Esophagus squamous epithelium (tissue), 5 donors: ENCODE data around the gene CXCL14. TPM values are rescaled to one million over a fixed set of nuclear protein-coding genes. Genes with fewer than 3 reads are reported as not detected.

Experiments
- DNase-seq: peaks from one replicate; lab custom pipeline; 2025; lab: John Stamatoyannopoulos, UW
- H3K27ac ChIP-seq, 4 donors: fragments of 200-600 bp; sonication (generic); one replicate each; pipeline ENCODE4 v1.5.1; 2016 to 2019; ENCODE audit warnings: mild to moderate bottlenecking in 1 of 4
- H3K27me3 ChIP-seq, 4 donors: fragments of 200-600 bp; sonication (generic); 1 replicate in 3 of 4; 2 replicates in 1 of 4; pipeline versions ENCODE4 v1.5.1 to v1.6.0; 2017 to 2021; ENCODE audit warnings: antibody characterized with exemption in 1 of 4
- H3K36me3 ChIP-seq, 3 donors: fragments of 200-600 bp; sonication (generic); one replicate each; pipeline ENCODE4 v1.5.1; 2016 to 2019
- H3K4me1 ChIP-seq, 3 donors: fragments of 200-600 bp; sonication (generic); one replicate each; pipeline ENCODE4 v1.5.1; 2017 to 2019
- H3K4me3 ChIP-seq, 4 donors: fragments of 200-600 bp; sonication (generic); 1 replicate in 3 of 4; 2 replicates in 1 of 4; pipeline ENCODE4 v1.5.1; 2016 to 2019; ENCODE audit warnings: mild to moderate bottlenecking in 2 of 4, moderate library complexity in 1 of 4
- H3K9me3 ChIP-seq, 3 donors: fragments of 200-600 bp; sonication (generic); one replicate each; pipeline ENCODE4 v1.5.1; 2016 to 2019
- POLR2A ChIP-seq, 4 donors: fragments of 450-650 bp; IDR thresholded peaks; one replicate each; pipeline ENCODE4 v1.6.1; 2017; ENCODE audit warnings: antibody characterized with exemption in 4 of 4, mild to moderate bottlenecking in 4 of 4, moderate library complexity in 3 of 4
- WGBS, 2 donors: methylation state at CpG; one replicate each; pipeline ENCODE4 v1.1.5; 2018; 5-methylcytosine and 5-hydroxymethylcytosine counted together
- intact Hi-C: fragments of 100-400 bp; cut with DNase I; formaldehyde crosslinking; loops from one replicate; pipeline ENCODE4 v1.15.0; 2022
- total RNA-seq, 4 donors: library from RNA; depleted of rRNA; stranded (reverse); fragments of >200 nt; gene quantifications; one replicate each; pipeline ENCODE4 v1.1.0, GENCODE V29; 2016
- TF ChIP-seq, protein P1 (sequence below), 6 experiments: fragments of 450-650 bp in 4 of 6; fragments of 200-600 bp in 2 of 6; sonication (generic) in 2 of 6; IDR thresholded peaks; one replicate each; pipeline ENCODE4 v1.5.1; 2016 to 2019; ENCODE audit warnings: antibody characterized with exemption in 6 of 6, mild to moderate bottlenecking in 4 of 6, moderate library complexity in 4 of 6
- donor health status: DM: yes; HTN: yes; CAD: no.

The CXCL14 gene
- total RNA-seq, 4 donors from 2014 or later: 23.1 to 160 (median 95.4) TPM

- TF ChIP-seq, protein P1, sequence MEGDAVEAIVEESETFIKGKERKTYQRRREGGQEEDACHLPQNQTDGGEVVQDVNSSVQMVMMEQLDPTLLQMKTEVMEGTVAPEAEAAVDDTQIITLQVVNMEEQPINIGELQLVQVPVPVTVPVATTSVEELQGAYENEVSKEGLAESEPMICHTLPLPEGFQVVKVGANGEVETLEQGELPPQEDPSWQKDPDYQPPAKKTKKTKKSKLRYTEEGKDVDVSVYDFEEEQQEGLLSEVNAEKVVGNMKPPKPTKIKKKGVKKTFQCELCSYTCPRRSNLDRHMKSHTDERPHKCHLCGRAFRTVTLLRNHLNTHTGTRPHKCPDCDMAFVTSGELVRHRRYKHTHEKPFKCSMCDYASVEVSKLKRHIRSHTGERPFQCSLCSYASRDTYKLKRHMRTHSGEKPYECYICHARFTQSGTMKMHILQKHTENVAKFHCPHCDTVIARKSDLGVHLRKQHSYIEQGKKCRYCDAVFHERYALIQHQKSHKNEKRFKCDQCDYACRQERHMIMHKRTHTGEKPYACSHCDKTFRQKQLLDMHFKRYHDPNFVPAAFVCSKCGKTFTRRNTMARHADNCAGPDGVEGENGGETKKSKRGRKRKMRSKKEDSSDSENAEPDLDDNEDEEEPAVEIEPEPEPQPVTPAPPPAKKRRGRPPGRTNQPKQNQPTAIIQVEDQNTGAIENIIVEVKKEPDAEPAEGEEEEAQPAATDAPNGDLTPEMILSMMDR (IDR thresholded peaks at IDR 0.05): peak; percentile 13 to 66 (median 44)
- TF ChIP-seq POLR2A (IDR thresholded peaks at IDR 0.05): no peak
- Histone ChIP-seq H3K36me3 (no peaks in the 10 kb centered on the region), H3K27ac (no peak overlapping the region), H3K4me1 (peaks cover 0 to 6% (median 0%) of the 10 kb centered on the region in 3 donors), H3K9me3 (no peaks in the 10 kb centered on the region), H3K4me3 (peak overlapping the region in 2 of 4 donors; percentile 29 to 40), H3K27me3 (peaks cover 0 to 78% (median 0%) of the 10 kb centered on the region in 4 donors)
- intact Hi-C loops: loop anchor here (2.0 kb wide), 1 partner anchor 85 kb away; no protein-coding TSS in a partner anchor
- 8 to 11% methylated on average over 8 of the region's 8 CpGs for whole genome bisulfite sequencing, 2 donors
- DNase-seq: no peak
These were observed 24.9 kb downstream of the CXCL14 start for GRCh38 chr5:135553688-135554462.

GRCh38 chr5:135551593-135552447 lies 27.0 kb downstream of the CXCL14 start:
- WGBS, 2 donors: 41 to 45% methylated on average over 15 of the region's 15 CpGs
- Histone ChIP-seq H3K27me3 (peaks cover 0 to 85% (median 0%) of the 10 kb centered on the region in 4 donors), H3K4me3 (no peak overlapping the region), H3K27ac (no peak overlapping the region), H3K36me3 (no peaks in the 10 kb centered on the region), H3K9me3 (no peaks in the 10 kb centered on the region), H3K4me1 (peaks cover 0 to 18% (median 0%) of the 10 kb centered on the region in 3 donors)
- intact Hi-C loops: loop anchor here (2.0 kb wide), 1 partner anchor 83 kb away; no protein-coding TSS in a partner anchor
- no peak for DNase-seq
- TF ChIP-seq POLR2A (IDR thresholded peaks at IDR 0.05): no peak
- TF ChIP-seq, protein P1 (IDR thresholded peaks at IDR 0.05): peak; percentile 65 to 91 (median 86)

GRCh38 chr5:135549413-135549812 lies 29.4 kb downstream of the CXCL14 start:
- TF ChIP-seq POLR2A (IDR thresholded peaks at IDR 0.05): no peak
- TF ChIP-seq, protein P1 (IDR thresholded peaks at IDR 0.05): no peak
- H3K36me3 ChIP-seq: no peaks in the 10 kb centered on the region
- no peaks in the 10 kb centered on the region for H3K9me3 ChIP-seq
- no peak overlapping the region for H3K27ac ChIP-seq
- H3K27me3 ChIP-seq: peaks cover 0 to 89% (median 2%) of the 10 kb centered on the region in 4 donors
- no peak overlapping the region for H3K4me3 ChIP-seq
- intact Hi-C loops: no loop called here
- H3K4me1 ChIP-seq: peaks cover 2 to 27% (median 2%) of the 10 kb centered on the region in 3 donors
- WGBS, 2 donors: 44 to 62% methylated on average over 4 of the region's 4 CpGs
- no peak for DNase-seq

DNA sequence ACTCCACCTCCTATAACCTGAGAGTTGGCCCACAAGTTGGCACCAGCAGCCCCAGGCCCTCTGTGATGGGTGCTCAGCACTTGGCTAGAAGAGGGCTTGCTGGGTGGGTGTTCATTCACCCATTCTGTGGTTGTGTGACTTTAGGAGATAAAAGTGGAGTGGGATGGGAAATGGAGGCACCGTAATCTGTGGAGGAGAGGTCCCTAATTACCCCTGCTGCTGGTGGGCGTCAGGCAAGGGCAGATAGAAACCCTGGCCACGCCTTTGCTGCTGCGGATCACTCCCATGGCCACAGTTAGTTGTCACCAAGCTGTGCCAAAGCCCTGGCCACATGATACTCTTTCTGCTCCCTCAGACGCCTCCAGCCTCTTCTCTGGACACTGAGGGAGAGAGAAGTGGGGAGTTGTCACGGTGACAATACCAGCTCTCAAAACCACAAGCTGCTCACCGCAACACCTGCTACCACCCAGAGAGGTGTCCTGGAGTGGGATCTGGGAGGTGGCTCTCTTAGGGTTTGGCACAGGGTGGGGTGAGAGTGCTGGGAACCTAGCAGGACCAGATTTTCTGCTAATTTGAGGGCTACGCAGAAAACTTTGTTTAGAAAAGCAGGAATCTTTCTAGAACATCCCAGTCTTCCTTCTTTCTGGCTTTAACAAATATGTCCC lies 31.1 kb downstream of the CXCL14 start:
- intact Hi-C loops: no loop called here
- Histone ChIP-seq H3K9me3 (no peaks in the 10 kb centered on the region), H3K36me3 (no peaks in the 10 kb centered on the region), H3K4me1 (peaks cover 13 to 38% (median 15%) of the 10 kb centered on the region in 3 donors), H3K27me3 (peaks cover 0 to 95% (median 6%) of the 10 kb centered on the region in 4 donors), H3K27ac (no peak overlapping the region), H3K4me3 (no peak overlapping the region)
- WGBS, 2 donors: 71 to 75% methylated on average over 5 to 8 of the region's 8 CpGs
- DNase-seq: no peak
- no peak for TF ChIP-seq POLR2A (IDR thresholded peaks at IDR 0.05)

DNA sequence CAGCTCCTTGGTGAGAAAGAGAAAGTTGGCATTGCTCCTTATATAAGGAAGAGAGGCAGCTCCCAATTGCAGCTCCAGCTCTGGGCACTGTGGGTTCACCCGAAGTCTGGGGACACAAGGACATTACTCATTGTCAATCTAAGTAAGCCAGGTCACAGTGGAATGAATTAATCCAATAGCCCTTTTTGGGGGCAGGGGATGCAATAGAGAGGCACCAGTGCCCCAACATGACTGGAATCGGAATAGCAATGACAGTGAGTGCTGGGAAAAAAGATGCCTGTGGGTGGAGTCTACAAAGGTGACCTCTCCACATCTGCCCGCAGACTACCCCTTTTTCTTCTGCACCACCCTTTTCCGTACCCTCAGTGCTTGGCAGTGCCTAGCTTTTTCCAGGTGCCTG lies 31.9 kb downstream of the CXCL14 start:
- Histone ChIP-seq H3K36me3 (no peaks in the 10 kb centered on the region), H3K4me3 (no peak overlapping the region), H3K27me3 (peaks cover 3 to 95% (median 7%) of the 10 kb centered on the region in 4 donors), H3K9me3 (no peaks in the 10 kb centered on the region), H3K27ac (no peak overlapping the region), H3K4me1 (peaks cover 13 to 38% (median 15%) of the 10 kb centered on the region in 3 donors)
- intact Hi-C loops: no loop called here
- WGBS, 2 donors: 54 to 58% methylated on average over 4 of the region's 4 CpGs
- no peak for DNase-seq
- TF ChIP-seq, protein P1 (IDR thresholded peaks at IDR 0.05): no peak
- TF ChIP-seq POLR2A (IDR thresholded peaks at IDR 0.05): no peak
